Heart left ventricle (tissue), 16 donors: ENCODE results near the gene EIF1B. TPM values are rescaled to one million over a fixed set of nuclear protein-coding genes. Genes with fewer than 3 reads are reported as not detected.

Experiments
- ATAC-seq, 4 donors: fragments of 200-7000 bp; cut with Tn5 transposase; one replicate each; pipeline ENCODE4 v1.9.1; 2020 to 2022; ENCODE audit warnings: moderate library complexity in 4 of 4, mild to moderate bottlenecking in 3 of 4, moderate number of reproducible peaks in 1 of 4
- DNase-seq, 5 donors: peaks; one replicate each; pipeline ENCODE4 v3.0.0-alpha.2; 2020
- H3K27ac ChIP-seq, 12 donors: fragments of 200-600 bp; sonication (generic) in 4 of 12; one replicate each; pipeline versions ENCODE4 v1.5.0 to v1.8.0; 2016 to 2022; ENCODE audit warnings: mild to moderate bottlenecking in 2 of 12
- H3K27me3 ChIP-seq, 9 donors: fragments of 200-600 bp; sonication (generic) in 2 of 9; one replicate each; pipeline versions ENCODE4 v1.5.1 to v1.8.0; 2016 to 2022; ENCODE audit warnings: mild to moderate bottlenecking in 3 of 9
- H3K36me3 ChIP-seq, 9 donors: fragments of 200-600 bp; sonication (generic) in 2 of 9; one replicate each; pipeline versions ENCODE4 v1.5.0 to v1.8.0; 2018 to 2022; ENCODE audit warnings: mild to moderate bottlenecking in 2 of 9
- H3K4me1 ChIP-seq, 12 donors: fragments of 200-600 bp; sonication (generic) in 4 of 12; one replicate each; pipeline versions ENCODE4 v1.5.0 to v1.8.0; 2016 to 2022; ENCODE audit warnings: mild to moderate bottlenecking in 3 of 12
- H3K4me3 ChIP-seq, 12 donors: fragments of 200-600 bp; sonication (generic) in 4 of 12; one replicate each; pipeline versions ENCODE4 v1.5.0 to v1.8.0; 2017 to 2022; ENCODE audit warnings: mild to moderate bottlenecking in 9 of 12, moderate library complexity in 4 of 12
- H3K9me3 ChIP-seq, 12 donors: fragments of 200-600 bp; sonication (generic) in 4 of 12; one replicate each; pipeline versions ENCODE4 v1.5.0 to v1.8.0; 2016 to 2022; ENCODE audit warnings: mild to moderate bottlenecking in 1 of 12
- POLR2A ChIP-seq, 2 donors: fragments of 450-650 bp; IDR thresholded peaks; one replicate each; pipeline ENCODE4 v1.6.1; 2017; ENCODE audit warnings: antibody characterized with exemption in 2 of 2, mild to moderate bottlenecking in 2 of 2, moderate library complexity in 2 of 2
- WGBS, 4 donors: extraction: QIAGEN DNeasy Blood & Tissue Kit in 2 of 4; methylation state at CpG; one replicate each; pipeline versions ENCODE4 v1.1.5 to v1.1.7; 2013 to 2018; 5-methylcytosine and 5-hydroxymethylcytosine counted together
- intact Hi-C, 10 donors: fragments of 100-400 bp; cut with DNase I; formaldehyde crosslinking; loops; one replicate each; pipeline versions ENCODE4 v1.11.1 to v1.14.2; 2022
- polyA plus RNA-seq, 2 donors: library from polyadenylated mRNA; stranded (reverse); fragments of 200-250 nt; gene quantifications; one replicate each; pipeline ENCODE4 v1.2.3, GENCODE V29; 2013
- total RNA-seq, 9 donors: library from RNA; depleted of rRNA in 2 of 9; stranded (reverse); fragments of >200 nt in 2 of 9; fragmentation: NEBNext Ultra II Directional in 3 of 9; extraction: Animal tissue kit (Norgen Biotek cat#: 25700) in 3 of 9; gene quantifications; one replicate each; pipeline versions ENCODE4 v1.1.0 to v1.2.4, GENCODE V29; 2016 to 2023
- TF ChIP-seq, protein P1 (sequence below), 12 donors: fragments of 200-600 bp; sonication (generic) in 4 of 12; IDR thresholded peaks; one replicate each; pipeline versions ENCODE4 v1.5.0 to v1.8.0; 2018 to 2022; ENCODE audit warnings: antibody characterized with exemption in 12 of 12, mild to moderate bottlenecking in 5 of 12
- donor health status: ischemic (EF 13 %, LVEDD 7.1; RV severe dilation, severe dysfunction).
- donor health status: healthy with polysubstance abuse.
- donor health status: DM: no; HTN: yes; CAD: no.
- donor health status: DM: no; HTN: no; CAD: no.
- donor health status: ischemic (EF 25% LVEDD 6.9; RV normal size, moderate dysfunction).
- donor health status: ischemic (EF 25% LVEDD 5.7; RV mildly dilated, moderate dysfunction).
- donor health status: healthy.
- donor health status: DM: yes; HTN: yes; CAD: no.
- donor health status: ischemic (EF 35%, LVEDD 5.7; RV mildly dilated, moderate dysfunction).
- donor health status: nonischemic (EF 11% LVEDD 7.7; RV severe dilation, severe dysfunction).
- donor health status: DM: yes; HTN: yes; CAD: no.
- donor health status: PGD.
- donor health status: ischemic (EF 29% LVEDD 5.4; RV normal size, mild dysfunction).
- donor health status: nonischemic (EF 23%, LVEDD 6.1; RV moderate dilation, normal function).

Gene EIF1B
- total and polyA plus RNA-seq, 11 donors: 64.0 to 590 (median 289) TPM

DNA sequence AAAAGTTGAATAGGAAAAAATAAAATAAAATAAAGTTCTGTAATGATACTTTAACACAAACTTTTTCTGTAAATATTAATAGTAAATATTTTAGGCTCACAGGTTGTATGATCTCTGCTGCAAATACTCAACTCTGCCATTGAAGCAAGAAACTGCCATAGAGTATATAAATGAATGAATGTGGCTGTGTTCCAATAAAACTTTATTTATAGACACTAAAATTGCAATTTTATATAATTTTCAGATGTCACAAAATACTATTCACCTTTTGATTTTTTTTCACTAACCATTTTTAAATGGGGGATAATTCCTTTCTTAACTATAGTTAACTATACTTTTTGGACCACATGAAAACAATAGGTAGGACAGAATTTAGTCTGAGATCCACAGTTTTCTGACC is 16.0 kb downstream of the EIF1B start:
- no peaks in the 10 kb centered on the region for H3K27me3 ChIP-seq
- H3K4me3 ChIP-seq: no peak overlapping the region
- ATAC-seq (no peak), DNase-seq (no peak)
- H3K4me1 ChIP-seq: peaks cover 0 to 5% (median 0%) of the 10 kb centered on the region in 12 donors
- H3K36me3 ChIP-seq: no peaks in the 10 kb centered on the region
- TF ChIP-seq, protein P1, sequence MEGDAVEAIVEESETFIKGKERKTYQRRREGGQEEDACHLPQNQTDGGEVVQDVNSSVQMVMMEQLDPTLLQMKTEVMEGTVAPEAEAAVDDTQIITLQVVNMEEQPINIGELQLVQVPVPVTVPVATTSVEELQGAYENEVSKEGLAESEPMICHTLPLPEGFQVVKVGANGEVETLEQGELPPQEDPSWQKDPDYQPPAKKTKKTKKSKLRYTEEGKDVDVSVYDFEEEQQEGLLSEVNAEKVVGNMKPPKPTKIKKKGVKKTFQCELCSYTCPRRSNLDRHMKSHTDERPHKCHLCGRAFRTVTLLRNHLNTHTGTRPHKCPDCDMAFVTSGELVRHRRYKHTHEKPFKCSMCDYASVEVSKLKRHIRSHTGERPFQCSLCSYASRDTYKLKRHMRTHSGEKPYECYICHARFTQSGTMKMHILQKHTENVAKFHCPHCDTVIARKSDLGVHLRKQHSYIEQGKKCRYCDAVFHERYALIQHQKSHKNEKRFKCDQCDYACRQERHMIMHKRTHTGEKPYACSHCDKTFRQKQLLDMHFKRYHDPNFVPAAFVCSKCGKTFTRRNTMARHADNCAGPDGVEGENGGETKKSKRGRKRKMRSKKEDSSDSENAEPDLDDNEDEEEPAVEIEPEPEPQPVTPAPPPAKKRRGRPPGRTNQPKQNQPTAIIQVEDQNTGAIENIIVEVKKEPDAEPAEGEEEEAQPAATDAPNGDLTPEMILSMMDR (IDR thresholded peaks at IDR 0.05): no peak
- no peak for TF ChIP-seq POLR2A (IDR thresholded peaks at IDR 0.05)
- intact Hi-C loops: loop anchor here (5.0 to 10.0 kb wide), 11 partner anchors 107 to 1557 kb away; partner anchors contain the start of genes RPL14 (in 3 of the 10) and ZNF621 (in 3 of the 10)
- H3K27ac ChIP-seq: no peak overlapping the region
- H3K9me3 ChIP-seq: no peaks in the 10 kb centered on the region

DNA sequence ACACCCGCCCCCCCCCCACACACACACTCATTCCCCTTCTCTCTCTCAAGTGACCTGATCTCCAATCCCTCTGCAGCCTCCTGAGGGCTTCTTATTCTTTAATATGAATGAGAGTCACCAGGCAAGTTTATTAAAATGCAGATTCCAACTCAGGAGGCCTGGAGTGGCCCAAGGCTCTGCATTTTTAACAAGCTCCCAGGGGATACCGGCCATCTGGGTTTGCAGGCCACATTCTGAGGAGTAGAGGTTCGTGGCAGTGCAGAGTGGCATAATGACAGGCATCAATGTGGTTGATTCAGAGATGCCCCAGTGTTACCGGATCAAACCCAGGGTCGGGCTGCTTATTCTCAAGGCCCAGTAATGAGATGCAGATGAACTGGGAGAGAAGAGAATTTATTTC is 18.9 kb downstream of the EIF1B start:
- TF ChIP-seq POLR2A (IDR thresholded peaks at IDR 0.05): no peak
- TF ChIP-seq, protein P1 (IDR thresholded peaks at IDR 0.05): no peak
- Histone ChIP-seq H3K36me3 (no peaks in the 10 kb centered on the region), H3K9me3 (no peaks in the 10 kb centered on the region), H3K4me3 (no peak overlapping the region), H3K27ac (no peak overlapping the region), H3K27me3 (no peaks in the 10 kb centered on the region), H3K4me1 (peaks cover 0 to 5% (median 3%) of the 10 kb centered on the region in 12 donors)
- 74 to 87% (median 80%) methylated on average over 5 of the region's 5 CpGs for WGBS, 4 donors
- intact Hi-C loops: loop anchor here (1.0 to 10.0 kb wide), 13 partner anchors 104 to 1554 kb away; partner anchors contain the start of genes RPL14 (in 3 of the 10) and ZNF621 (in 3 of the 10)
- DNase-seq (no peak), ATAC-seq (no peak)

DNA sequence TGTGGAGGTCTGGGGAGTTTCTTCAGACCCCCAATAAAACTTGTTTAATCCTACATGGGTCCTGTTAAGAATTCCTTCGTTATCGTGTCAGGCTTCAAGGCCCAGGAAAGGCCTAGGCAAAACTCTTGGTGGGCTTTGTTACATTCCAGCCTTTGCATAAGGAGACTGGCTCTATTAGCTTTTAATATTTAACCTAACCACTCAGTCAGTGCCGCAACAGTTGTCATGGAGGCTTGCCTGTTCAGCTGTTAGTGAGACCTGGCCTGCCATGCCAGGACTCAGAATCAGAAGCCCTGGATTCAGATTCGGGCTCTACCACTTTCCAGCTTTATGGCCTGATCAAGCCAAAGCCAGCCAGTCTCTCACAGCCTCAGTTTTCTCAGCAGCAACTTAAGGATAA is 19.6 kb downstream of the EIF1B start:
- no peaks in the 10 kb centered on the region for H3K27me3 ChIP-seq
- no peaks in the 10 kb centered on the region for H3K36me3 ChIP-seq
- H3K4me3 ChIP-seq: no peak overlapping the region
- WGBS, 4 donors: 89 to 96% (median 93%) methylated on average over 4 of the region's 4 CpGs
- H3K27ac ChIP-seq: no peak overlapping the region
- H3K4me1 ChIP-seq: peaks cover 0 to 10% (median 4%) of the 10 kb centered on the region in 12 donors
- no peaks in the 10 kb centered on the region for H3K9me3 ChIP-seq
- no peak for ATAC-seq
- DNase-seq: no peak
- intact Hi-C loops: loop anchor here (2.0 to 10.0 kb wide), 12 partner anchors 103 to 1553 kb away; partner anchors contain the start of genes RPL14 (in 3 of the 10) and ZNF621 (in 3 of the 10)
- TF ChIP-seq, protein P1 (IDR thresholded peaks at IDR 0.05): no peak
- TF ChIP-seq POLR2A (IDR thresholded peaks at IDR 0.05): no peak

DNA sequence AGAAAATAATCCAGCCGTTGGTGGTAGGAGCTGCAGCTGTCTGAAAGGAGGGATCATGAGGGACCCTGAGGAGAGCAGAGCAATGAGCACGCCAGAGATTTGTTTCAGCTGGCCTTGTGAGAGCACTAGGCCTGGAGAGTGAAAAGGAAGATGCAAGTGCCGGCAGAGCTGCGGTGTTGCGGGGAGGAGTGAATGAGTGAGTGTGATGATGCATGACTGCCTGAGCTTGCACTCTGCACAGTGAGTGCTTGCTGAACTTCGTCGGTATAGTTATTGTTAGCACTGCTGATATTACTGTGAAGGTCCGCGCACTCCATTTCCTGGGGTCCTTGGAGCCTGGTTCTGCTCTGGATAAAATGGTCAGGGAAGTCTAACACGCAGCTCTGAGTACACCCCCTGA is 23.2 kb downstream of the EIF1B start:
- intact Hi-C loops: loop anchor here in 6 of 10 donors (5.0 to 10.0 kb wide), 7 partner anchors 100 to 1552 kb away; partner anchors contain the start of gene RPL14 (in 1 of the 6)
- Histone ChIP-seq H3K4me3 (no peak overlapping the region), H3K27ac (no peak overlapping the region), H3K36me3 (no peaks in the 10 kb centered on the region), H3K27me3 (no peaks in the 10 kb centered on the region), H3K4me1 (peaks cover 0 to 10% (median 0%) of the 10 kb centered on the region in 12 donors), H3K9me3 (no peaks in the 10 kb centered on the region)
- ATAC-seq (no peak), DNase-seq (no peak)
- TF ChIP-seq, protein P1 (IDR thresholded peaks at IDR 0.05): no peak
- no peak for TF ChIP-seq POLR2A (IDR thresholded peaks at IDR 0.05)
- WGBS, 4 donors: 82 to 88% (median 83%) methylated on average over 10 of the region's 10 CpGs
